ENCODE measurements around the gene CRIP3.

CRIP3 gene

GRCh38 chr6:43283905-43284304 lies 24.7 kb downstream of the CRIP3 start:
- H3K4me3 ChIP-seq (ENCODE audit: control insufficient read depth, low read depth, low read length): no peak overlapping the region
- no peak for DNase-seq (ENCODE audit: low read depth)
- no peak for TF ChIP-seq CTCF (conservative IDR thresholded peaks at IDR 0.05; ENCODE audit: control insufficient read depth, insufficient read depth, low read depth, low read length)

- H3K4me3 ChIP-seq (ENCODE audit: control insufficient read depth, low read depth, low read length): no peak overlapping the region
- DNase-seq (ENCODE audit: low read depth): no peak
- no peak for TF ChIP-seq CTCF (conservative IDR thresholded peaks at IDR 0.05; ENCODE audit: control insufficient read depth, insufficient read depth, low read depth, low read length)
These were observed 25.1 kb downstream of the CRIP3 start for GRCh38 chr6:43283514-43283901.

GRCh38 chr6:43282636-43283513 lies 25.8 kb downstream of the CRIP3 start:
- no peak for DNase-seq (ENCODE audit: low read depth)
- no peak overlapping the region for H3K4me3 ChIP-seq (ENCODE audit: control insufficient read depth, low read depth, low read length)
- no peak for TF ChIP-seq CTCF (conservative IDR thresholded peaks at IDR 0.05; ENCODE audit: control insufficient read depth, insufficient read depth, low read depth, low read length)

- no peak overlapping the region for H3K4me3 ChIP-seq (ENCODE audit: control insufficient read depth, low read depth, low read length)
- DNase-seq (ENCODE audit: low read depth): no peak
- TF ChIP-seq CTCF (conservative IDR thresholded peaks at IDR 0.05; ENCODE audit: control insufficient read depth, insufficient read depth, low read depth, low read length): no peak
These were observed 26.6 kb downstream of the CRIP3 start for GRCh38 chr6:43282060-43282459.

- DNase-seq (ENCODE audit: low read depth): no peak
- TF ChIP-seq CTCF (conservative IDR thresholded peaks at IDR 0.05; ENCODE audit: control insufficient read depth, insufficient read depth, low read depth, low read length): no peak
- no peak overlapping the region for H3K4me3 ChIP-seq (ENCODE audit: control insufficient read depth, low read depth, low read length)
These were observed 28.4 kb downstream of the CRIP3 start for GRCh38 chr6:43280234-43280633.

GRCh38 chr6:43278524-43279078 lies 30.0 kb downstream of the CRIP3 start:
- H3K4me3 ChIP-seq (ENCODE audit: control insufficient read depth, low read depth, low read length): no peak overlapping the region
- TF ChIP-seq CTCF (conservative IDR thresholded peaks at IDR 0.05; ENCODE audit: control insufficient read depth, insufficient read depth, low read depth, low read length): no peak
- peak; percentile 8 for DNase-seq (ENCODE audit: low read depth)

Measured in fibroblast of mammary gland (primary cell).